AG04449 (cell line): Measurements from ENCODE around the gene ATP6V0C.
A peak's percentile ranks its signal among the peaks of the same experiment; 100 is the strongest.

Source experiments
- CTCF ChIA-PET: fragments of 350-600 bp; formaldehyde crosslinking; extraction: SDS; loops from one replicate; lab custom pipeline; 2021; ENCODE audit warnings: antibody characterized with exemption; lab: Yijun Ruan, JAX
- POLR2A ChIA-PET: fragments of 400-600, 350-600 bp; formaldehyde crosslinking; extraction: SDS; loops from one replicate; lab custom pipeline; 2020; ENCODE audit warnings: antibody characterized with exemption, inconsistent platforms; lab: Yijun Ruan, JAX
- DNase-seq: peaks from one replicate; pipeline ENCODE4 v3.0.0-alpha.2; 2010; ENCODE audit warnings: low read depth, low spot score
- H3K4me3 ChIP-seq: 2 replicates; pipeline ENCODE4 v1.5.1; 2011; ENCODE audit warnings: low read depth, mild to moderate bottlenecking, control low read depth, low read length
- CTCF ChIP-seq: IDR thresholded peaks from one replicate; pipeline ENCODE4 v1.5.1; 2011; ENCODE audit warnings: mild to moderate bottlenecking, moderate library complexity, low read length, control low read depth, inconsistent platforms; ENCODE audit not compliant: insufficient read depth; ENCODE audit errors: missing control alignments

ATP6V0C gene

DNA sequence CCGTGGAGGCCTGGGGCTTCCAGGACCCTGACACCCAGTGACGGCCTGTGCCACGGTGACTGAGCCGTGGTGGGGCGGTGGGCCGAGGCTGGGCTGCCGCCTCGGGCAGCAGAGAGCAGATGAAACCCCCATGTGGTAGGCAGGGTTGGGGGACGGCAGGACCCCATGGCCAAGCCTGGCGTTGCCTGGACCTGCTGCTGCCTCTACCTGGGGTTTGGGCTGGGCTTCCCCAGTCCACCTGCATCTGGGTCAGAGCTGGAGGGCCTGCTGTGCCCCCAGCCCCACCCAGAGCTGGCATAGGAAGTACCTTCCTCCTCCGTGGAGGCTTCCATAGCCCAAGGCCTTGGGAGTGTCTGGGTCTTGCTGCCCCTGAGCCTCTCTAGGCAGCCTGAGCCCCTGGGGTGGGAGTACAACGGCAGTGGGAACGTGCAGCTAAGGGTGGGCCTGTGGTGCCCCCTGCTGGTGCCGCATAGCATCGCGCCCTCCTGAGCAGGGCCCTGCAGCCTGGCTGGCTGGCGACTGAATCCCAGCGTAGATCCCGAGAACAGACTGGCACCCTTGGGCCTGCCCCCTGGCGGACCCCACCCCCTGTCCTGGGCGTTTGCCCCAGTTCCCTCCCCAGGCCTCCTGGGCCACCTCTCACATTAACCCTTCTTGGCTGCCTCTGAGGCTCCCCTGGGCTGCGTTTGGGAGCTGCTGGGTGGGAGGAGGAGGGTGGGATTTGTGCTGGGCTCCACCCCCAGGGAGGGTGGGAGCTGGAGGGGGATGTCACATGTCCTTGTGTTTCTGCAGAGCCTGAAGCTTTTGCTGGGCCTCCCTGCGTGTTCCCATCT is 12.6 kb upstream of the ATP6V0C start:
- ChIA-PET CTCF (interaction anchor here (0.6 to 4.1 kb wide), 38 partner anchors 9 to 295 kb away, joined by 3 to 41 read pairs (median 4); partner anchors contain the start of genes AMDHD2, ATP6V0C, CCNF and ECI1), POLR2A (interaction anchor here (1.0 to 1.5 kb wide), 2 partner anchors 102 to 346 kb away, joined by 3 to 8 read pairs; partner anchors contain the start of gene TRAF7)
- TF ChIP-seq CTCF: peak; percentile 99
- DNase-seq: no peak
- peak overlapping the region; percentile 37 for H3K4me3 ChIP-seq

GRCh38 chr16:2501946-2502895 is 11.5 kb upstream of the ATP6V0C start:
- CTCF ChIA-PET: interaction anchor here (0.6 to 4.1 kb wide), 34 partner anchors 8 to 296 kb away, joined by 3 to 41 read pairs (median 4); partner anchors contain the start of genes ABCA3, AMDHD2, ATP6V0C and CCNF
- TF ChIP-seq CTCF: no peak
- DNase-seq: no peak
- POLR2A ChIA-PET: interaction anchor here (0.5 to 1.5 kb wide), 2 partner anchors 8 to 347 kb away, joined by 3 to 8 read pairs; partner anchors contain the start of gene TRAF7
- no peak overlapping the region for H3K4me3 ChIP-seq

GRCh38 chr16:2505695-2506094 is 8.1 kb upstream of the ATP6V0C start:
- POLR2A ChIA-PET: no interaction called here
- CTCF ChIA-PET: no interaction called here

GRCh38 chr16:2507052-2507659 is 6.6 kb upstream of the ATP6V0C start:
- DNase-seq: no peak
- ChIA-PET CTCF (interaction anchor here (1.7 kb wide), 1 partner anchor 12 kb away, joined by 4 read pairs; no protein-coding TSS in a partner anchor), POLR2A (no interaction called here)
- TF ChIP-seq CTCF: no peak
- no peak overlapping the region for H3K4me3 ChIP-seq

More at GRCh38 chr16:2505695-2506094, 8.1 kb upstream of the ATP6V0C start:
- no peak for DNase-seq
- no peak overlapping the region for H3K4me3 ChIP-seq
- TF ChIP-seq CTCF: no peak

DNA sequence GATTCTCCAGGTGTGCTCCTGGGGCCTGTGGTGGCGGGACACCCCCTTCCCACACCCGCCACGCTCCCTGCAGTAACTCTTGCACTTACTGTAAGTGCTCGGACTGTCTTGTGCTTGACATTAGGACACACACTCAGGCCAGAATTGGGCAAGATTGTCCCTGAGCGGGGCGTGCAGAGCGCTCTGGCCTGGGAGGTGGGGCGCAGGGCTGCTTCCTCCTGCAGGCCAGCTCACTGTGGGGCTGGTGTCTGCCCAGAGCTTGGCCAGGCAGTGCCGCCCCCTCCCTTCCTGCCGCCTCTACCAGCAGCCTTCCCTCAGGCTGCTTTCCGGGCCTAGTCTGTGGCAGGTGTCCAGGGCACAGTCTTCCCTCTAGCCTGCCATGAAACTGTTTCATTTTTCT is 6.1 kb upstream of the ATP6V0C start:
- no peak for DNase-seq
- ChIA-PET CTCF (interaction anchor here (1.7 kb wide), 1 partner anchor 11 kb away, joined by 4 read pairs; no protein-coding TSS in a partner anchor), POLR2A (no interaction called here)
- no peak for TF ChIP-seq CTCF
- no peak overlapping the region for H3K4me3 ChIP-seq
